T-helper 2 cell treated with Interferon-gamma antibody and Interleukin-4, amounts not matched to agents 100 ng/mL and 5 ng/mL, for 36 hours (primary cell): ENCODE results near the gene ELK3. TPM values are rescaled to one million over a fixed set of nuclear protein-coding genes. Genes with fewer than 3 reads are reported as not detected.

ENCODE experiments used
- intact Hi-C: fragments of 100-400 bp; cut with micrococcal nuclease; formaldehyde crosslinking; loops from one replicate; pipeline ENCODE4 v1.15.1; 2023
- total RNA-seq: library from RNA; stranded (reverse); gene quantifications from 2 replicates; pipeline ENCODE4 v1.2.3, GENCODE V29; 2022

The ELK3 gene
- total RNA-seq, 1 donor from 2014 or later: 29.8 TPM

DNA sequence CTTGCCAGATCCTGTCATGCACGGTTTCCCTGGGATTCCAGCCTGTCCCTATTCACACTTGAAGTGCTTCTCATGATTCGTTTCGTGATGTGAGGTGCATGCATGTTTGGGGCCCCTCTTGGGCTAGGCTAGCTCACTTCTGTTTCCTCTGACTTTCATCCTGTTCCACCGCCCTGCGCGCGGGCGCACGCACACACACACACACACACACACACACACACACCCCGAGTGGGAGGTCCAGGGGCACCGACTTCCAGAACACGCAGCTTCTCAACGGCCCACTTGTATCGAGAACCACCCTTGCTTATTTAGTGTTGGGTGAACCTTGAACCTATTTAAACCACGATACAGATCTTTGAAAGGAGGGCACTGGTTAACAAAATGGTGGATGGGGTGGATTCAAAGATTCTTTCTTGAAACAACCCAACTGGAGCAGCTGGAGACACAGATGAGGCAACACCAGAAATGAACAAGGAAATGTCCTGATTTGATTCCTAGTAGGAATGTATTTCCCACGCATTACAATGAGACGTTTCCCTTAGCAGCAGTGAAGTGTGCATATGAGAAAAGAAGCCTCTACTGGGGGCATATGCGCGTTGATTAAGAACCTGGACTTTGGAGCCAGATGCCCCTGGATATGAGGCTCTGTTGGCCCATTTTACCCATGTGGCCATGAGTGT lies 16.3 kb downstream of the ELK3 start:
- intact Hi-C loops: no loop called here

DNA sequence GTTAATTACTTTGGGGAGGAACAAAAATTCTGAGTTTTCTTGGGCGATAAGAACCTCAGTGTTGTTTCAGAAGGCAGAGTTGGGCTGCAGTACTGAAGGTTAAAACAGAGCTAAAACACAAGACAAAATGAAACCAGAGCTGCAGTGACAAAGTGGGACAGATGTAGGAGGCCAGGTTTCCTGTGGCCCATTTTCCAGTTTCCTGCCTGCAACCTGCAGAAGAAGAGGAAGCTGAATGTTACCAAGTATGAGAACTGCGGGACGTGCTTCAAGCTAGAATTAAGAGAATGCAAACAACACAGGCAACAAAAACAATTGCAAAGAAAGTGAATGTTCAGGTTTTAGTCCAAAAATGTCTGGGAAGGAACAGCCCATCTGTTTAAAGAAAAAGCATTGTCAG lies 17.8 kb downstream of the ELK3 start:
- intact Hi-C loops: no loop called here

DNA sequence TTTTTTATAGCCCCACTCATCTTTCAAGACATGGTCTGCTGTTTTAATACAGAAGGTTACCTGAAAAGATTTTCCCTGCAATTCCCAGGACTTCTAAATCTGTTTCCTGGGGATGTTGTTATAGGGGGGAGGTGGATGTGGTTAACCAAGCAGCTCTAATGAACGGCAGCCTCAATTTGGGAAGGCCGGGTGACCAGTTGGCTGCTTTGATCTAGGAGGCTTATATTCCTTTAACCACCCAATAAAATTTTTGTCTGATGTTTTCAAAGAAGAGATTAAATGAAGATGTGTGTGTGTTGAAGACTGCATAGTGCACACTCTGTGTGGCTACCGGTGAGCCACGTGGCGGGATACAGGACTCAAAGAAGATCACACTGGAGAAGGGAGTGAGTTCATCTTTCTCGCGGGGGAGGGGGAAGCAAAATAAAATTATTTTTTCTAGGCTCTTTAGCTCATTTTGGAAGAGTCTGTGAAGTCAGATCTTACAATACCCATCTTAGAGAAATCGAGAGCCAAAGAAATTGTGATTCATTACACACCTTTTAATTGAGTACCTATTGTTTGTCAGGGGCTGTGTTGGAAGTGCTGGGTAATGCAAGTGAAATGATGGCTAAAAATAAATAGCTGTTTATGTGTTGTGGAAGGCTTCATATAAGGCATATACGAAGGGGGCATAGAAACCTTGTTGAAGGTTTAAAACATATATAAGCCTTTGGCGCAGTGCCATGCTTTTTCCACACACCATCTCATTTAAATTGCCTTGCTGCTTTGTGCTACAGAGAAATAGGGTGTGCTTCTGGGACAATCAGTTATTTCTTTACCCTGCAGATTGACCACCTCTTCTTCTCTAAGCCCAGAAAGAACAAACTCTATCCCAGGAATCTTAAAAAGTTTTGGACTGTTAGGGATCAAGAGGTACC lies 18.5 kb downstream of the ELK3 start:
- intact Hi-C loops: no loop called here

DNA sequence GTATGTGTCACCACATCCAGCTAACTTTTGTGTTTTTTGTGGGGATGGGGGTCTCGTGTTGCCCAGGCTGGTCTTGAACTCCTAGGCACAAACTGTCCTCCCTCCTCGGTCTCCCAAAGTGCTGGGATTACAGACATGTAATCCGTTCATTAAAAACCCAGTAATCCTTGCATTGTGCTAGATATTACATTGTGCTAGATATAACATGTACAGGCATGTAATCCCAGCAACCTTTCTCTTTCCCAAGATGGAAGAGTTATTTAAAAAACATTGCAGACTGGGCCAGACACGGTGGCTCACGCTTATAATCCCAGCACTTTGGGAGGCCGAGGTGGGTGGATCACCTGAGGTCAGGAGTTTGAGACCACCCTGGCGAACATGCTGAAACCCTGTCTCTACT lies 19.7 kb downstream of the ELK3 start:
- intact Hi-C loops: loop anchor here (2.0 kb wide), 1 partner anchor 81 kb away; no protein-coding TSS in a partner anchor

DNA sequence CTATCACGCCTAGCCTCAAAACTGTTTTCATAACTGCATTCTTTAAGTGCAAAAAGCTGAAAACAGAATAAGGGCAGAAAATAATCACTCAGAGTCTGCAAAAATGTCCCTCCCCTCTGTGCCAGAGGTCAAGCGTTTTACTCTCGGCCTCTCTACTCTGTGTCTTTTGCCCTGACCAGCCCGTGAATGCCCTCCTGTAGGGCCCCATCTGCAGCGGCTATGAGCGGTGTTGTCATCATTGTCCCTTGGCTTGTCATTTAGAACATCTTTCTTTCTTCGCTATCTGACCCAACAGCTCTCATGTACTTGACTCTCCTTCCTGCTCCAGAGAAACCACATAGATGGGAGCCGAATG lies 21.7 kb downstream of the ELK3 start:
- intact Hi-C loops: loop anchor here (1.0 to 5.0 kb wide), 8 partner anchors 21 to 359 kb away; partner anchors contain the start of genes LTA4H and SNRPF

DNA sequence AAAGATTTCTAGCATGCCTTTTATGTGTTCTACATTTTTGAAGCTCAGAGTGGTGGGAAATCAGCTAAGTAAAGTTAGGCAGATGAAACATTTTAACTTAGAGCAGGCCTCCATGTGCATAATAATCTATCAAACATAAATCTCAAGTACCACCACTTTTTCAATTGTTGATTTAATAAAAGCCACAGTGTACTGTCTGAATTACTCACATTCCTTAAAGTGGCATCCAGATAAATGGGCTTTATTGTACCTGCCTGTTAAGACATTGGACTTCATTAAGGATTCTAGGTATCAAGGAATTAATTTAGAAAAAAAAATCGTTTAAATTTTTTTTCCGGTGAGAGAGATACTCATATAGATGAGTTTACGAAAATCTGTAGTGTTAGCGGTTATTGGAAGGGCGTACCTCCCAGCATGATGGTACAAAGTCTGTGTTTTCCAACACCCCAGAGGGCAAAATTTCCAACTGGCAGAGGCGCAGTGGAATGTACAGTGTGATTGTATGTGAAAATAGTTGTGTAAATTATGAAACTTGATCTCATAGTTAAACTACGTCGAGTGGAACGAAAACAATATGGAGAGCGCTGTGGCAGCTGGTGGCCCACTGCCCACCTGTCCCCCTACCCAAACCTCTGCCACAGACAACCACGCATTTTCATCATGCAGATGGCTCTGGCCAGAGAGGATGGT lies 25.0 kb downstream of the ELK3 start:
- intact Hi-C loops: loop anchor here (5.0 kb wide), 2 partner anchors 302 to 362 kb away; partner anchors contain the start of gene SNRPF

DNA sequence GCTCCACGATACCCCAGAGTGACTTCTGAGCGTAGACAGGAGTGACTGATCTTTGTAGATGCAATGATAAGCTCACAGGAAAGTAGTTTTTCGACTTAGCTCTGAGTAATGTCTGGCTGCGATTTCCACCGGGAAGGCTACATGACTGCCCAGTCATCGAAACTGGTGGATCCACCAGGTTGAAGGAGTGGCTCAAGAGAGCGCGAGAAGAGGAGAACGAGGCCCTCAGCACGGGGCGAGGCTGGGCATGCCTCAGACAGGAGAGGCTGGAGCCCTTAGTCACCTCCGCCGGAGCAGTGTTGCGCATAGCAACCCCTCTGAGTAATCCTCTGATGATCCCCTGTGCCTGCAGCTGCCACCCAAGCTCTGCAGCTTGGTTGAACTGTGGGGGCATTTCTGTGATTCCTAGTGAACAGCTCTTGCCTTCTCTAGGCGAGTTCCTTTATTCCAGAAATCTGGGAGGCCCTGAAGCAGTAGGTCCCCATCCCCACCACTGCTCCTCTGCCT lies 25.6 kb downstream of the ELK3 start:
- intact Hi-C loops: loop anchor here (5.0 kb wide), 2 partner anchors 302 to 362 kb away; partner anchors contain the start of gene SNRPF

DNA sequence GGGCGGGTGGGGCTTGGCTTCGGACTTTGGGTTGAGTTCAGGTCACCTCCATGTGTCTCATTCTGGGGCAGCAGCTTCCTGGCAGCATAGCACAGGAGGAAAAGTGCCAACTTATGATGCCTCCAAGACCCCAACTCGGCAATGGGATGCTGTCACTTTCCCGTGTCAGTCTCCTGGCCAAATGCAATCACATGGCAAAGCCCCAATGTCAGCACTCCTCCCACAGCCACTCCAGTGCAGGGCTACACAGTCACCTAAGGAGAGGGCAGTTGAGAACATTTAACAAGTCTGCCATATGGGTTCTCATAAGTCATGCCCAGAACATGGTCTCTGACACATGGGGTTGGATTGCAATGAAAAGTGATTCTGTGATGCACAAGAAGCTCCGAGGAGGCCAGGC lies 26.7 kb downstream of the ELK3 start:
- intact Hi-C loops: no loop called here

DNA sequence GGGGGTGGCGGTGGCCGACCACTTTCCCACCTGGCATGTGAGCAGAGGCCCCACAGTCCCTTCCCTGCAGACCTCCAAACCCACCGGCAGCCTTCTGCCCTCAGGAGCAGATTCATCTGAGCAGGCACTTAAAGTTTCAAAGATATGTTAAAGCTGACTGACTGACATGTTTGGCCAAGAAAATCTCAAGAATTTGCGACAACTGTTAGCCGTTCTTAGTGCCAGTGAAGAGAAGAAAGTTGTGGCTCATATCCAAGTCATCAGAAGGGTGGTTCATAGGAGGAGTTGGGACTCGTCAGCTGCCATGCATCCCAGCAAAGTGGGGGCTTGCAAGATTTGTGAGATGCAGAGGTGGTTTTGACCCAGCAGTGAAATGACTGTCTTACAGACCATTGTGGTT lies 27.2 kb downstream of the ELK3 start:
- intact Hi-C loops: no loop called here

DNA sequence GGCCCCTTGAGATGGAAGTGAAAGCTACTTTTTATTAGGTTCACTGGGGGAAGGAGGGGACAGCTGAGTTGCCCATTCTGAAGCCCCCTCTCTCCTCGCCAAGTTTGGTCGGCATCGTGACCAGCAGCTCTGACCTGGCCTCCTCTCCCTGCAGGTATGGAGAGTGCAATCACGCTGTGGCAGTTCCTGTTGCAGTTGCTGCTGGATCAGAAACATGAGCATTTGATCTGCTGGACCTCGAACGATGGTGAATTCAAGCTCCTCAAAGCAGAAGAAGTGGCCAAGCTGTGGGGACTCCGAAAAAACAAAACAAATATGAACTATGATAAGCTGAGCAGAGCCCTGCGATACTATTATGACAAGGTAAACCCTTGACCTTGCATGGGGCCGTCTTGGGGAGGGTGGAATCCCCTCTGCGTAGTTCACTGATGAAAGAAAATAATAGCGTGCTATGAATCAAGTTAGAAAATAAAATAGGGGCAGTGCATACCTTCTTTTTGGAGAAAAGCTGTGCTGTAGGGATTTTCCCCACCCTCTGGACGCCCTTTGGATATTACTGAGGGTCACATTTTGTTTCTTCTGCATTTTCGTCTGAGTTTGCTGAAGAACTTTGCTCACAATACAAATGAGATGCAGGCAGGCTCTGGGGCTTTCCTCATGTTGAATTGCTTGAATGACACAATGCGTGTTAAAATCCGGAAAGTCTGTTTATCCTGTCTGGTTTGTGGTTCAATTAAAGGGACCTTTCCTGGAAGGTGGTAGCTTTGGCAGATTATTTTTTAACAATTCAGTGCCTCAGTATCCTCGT lies 29.4 kb downstream of the ELK3 start:
- intact Hi-C loops: no loop called here

DNA sequence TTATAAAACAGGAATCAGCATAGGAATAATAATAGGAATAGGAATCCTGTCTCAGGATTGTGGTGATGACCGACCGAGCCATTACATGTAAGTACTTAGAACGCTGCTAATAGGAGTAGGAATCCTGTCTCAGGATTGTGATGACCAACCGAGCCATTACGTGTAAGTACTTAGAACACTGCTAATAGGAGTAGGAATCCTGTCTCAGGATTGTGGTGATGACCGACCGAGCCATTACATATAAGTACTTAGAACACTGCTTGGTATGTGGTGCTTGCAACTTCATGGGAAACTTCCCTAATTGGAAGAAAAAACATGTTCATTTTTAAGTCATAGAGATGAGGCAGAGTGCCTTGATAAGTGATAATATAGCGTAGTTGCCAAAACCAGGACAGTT lies 30.0 kb downstream of the ELK3 start:
- intact Hi-C loops: no loop called here

DNA sequence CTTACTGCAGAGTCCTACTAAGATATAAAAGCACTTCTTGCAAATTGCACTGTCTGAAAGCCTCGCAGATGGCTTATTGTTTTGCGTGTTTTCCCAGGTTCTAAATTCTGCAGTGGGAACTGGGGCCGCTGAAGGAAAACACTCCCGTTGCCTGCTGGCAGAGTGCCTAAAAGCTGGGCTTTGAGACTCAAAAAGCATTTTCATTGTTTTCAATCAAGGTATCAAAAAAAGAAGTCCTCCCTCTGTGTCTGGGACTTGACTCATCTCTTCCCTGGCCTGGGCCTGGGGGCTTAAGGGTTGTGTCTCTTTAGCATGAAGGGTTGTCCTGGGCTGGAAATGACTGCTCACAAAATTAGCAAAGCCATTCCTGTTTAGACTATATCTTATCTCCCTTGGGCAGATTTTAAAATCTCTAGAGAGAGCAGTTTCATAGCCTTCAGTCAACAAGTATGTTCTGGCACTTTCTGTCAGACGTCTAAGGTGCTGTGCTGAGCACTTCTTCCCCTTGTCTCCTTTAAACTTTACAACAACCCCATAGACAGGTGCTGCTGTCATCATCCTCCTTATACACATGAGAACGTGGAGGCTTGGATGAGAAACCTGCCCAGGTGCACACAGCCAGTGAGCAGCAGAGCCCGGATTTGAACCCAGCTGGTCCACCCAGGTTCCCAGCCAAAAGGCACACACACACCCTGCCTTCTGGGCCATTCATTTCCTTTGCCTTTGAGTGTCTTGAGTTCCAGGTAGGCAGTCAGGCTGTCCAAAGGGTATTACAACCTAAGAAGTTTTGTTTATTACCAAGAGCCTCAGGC lies 31.1 kb downstream of the ELK3 start:
- intact Hi-C loops: no loop called here

DNA sequence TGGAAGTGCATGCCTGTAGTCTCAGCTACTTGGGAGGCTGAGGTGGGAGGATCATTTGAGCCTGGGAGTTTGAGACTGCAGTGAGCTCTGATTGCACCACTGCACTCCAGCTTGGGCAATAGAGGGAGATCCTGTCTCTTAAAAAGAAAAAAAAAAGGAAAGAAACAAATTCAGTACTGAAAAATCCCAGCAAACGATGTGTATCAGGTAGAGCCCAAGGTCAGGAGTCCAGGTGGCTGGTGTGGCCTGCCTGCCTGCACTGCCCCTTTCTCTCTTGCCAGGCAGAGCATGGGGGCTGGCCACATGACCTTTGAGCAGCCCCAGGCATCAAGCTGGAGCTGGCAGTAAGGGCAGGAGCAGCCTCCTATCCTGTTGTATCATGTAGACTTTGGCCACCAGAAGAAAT lies 31.8 kb downstream of the ELK3 start:
- intact Hi-C loops: no loop called here

DNA sequence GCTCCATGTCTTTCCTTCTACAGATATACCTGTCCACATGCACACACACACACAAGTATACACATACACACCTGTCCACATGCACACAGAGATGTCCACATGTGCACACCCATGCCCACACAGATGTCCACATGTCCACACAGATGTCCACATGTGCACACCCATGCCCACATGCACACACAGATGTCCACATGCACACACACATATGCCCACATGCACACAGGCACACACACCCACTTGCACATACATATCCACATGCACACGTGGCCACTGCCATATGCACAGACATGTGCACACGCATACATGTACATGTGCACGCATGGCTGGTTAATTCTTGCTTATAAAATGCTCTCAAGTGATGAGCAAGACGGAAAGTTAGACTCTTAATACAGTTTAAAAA lies 32.2 kb downstream of the ELK3 start:
- intact Hi-C loops: no loop called here

DNA sequence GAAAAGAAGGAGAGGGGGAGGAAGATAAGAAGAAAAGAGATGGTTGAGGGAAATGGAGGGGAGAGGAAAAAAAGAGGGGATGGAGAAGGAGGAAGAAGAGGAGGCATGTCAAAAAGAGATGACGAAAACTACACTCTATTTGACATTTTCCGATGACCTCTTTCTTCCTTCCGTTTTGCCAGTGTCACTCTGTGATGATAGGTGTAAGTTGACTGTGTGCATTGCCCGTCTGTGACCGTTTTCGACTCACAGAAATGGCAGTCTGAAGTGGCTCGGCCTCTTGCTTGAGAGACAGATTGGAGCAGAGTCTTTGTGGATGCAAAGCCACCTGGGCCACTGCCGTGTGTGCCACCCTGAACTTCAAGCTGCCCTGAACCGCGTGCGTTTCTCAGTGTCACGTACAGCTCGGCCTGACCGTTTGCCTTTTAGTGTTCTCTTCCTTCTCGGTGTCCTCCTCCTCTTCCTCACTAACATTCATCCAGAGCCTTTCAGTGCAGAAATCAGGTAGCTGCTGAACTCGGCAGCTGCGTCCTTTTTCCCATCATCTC lies 32.7 kb downstream of the ELK3 start:
- intact Hi-C loops: no loop called here

DNA sequence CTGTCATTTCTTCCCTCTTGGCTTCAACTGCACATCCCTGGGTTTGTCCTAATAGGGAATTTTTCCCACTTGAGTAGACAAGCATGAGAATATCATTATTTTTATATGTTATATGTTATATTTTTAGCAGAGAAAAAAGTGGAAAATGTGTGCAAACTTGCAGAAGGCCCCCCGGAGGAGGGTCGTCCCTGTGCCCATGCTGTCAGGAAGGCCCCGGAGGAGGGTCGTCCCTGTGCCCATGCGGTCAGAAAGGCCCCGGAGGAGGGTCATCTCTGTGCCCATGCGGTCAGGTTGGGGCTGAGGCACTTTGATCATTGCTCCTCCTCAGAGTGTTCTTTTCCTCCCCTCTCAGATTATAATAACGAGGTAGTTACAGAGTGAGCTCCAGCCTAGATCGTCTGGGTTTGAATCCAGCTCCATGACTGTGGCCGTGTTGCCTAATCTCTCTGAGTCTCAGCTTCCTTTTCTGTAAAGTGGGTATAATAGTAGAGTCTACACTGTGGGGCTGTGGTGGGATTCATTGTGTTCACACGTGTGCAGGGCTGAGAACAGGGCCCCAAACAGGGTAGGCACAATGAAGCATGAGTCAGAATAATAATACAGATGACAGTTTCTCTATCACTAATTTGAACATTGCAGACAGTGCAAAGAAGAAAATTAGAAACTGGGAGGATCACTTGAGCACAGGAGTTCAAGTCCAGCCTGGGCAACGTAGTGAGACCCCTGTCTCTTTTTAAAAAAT lies 33.4 kb downstream of the ELK3 start:
- intact Hi-C loops: no loop called here

DNA sequence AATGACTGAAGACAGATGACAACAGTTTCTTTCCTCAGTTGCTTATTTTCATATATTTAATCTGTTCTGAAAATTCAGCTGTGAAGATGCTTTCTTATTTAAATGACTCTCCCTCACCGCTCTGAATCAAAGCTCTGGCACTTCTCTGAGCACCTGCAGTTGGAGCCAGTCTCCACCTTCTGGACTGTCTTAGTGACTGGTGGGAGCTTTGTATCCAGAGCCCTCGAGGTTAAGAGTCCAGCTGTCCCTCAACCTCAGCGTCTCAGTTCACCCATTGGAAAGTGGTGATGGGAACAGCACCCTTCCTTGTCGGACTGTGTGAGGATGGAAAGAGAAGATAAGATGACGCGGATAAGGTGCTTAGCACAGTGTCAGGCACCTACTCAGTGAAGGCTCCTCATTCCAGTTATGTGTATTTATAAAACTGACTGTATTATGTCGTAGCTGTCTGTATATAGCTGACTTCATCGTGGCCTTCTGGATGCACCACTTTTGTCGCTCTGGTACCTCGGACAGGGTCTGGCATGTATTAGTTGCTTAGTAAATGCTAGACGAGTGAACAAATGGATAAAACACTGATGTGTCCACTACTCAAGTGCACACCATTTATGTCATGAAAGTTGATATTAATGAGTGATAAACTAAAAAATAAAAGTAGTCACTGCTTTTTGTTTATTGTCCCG lies 34.5 kb downstream of the ELK3 start:
- intact Hi-C loops: no loop called here

DNA sequence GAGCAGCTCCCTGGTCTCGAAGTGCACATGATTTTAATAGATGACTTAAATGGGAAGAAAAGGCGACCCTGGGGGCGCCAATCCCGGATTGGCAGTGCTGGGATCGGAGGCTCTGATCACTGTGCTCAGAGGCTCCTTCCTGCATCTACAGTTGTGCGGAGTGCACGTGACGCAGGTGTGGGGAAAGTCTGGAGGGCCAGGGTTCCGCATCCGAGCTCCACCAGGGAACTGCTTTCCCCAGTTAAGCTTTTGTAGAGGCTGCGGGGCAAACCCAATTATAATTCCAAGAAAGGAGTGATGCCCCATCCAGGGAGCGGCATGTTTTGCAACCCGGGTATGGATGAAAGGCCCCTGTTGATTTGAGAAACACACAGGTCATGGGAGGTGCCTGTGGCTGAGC lies 36.5 kb downstream of the ELK3 start:
- intact Hi-C loops: no loop called here
